Hepatocyte (in vitro differentiated cells): ENCODE data around the gene XIRP2. TPM values are rescaled to one million over a fixed set of nuclear protein-coding genes. Genes with fewer than 3 reads are reported as not detected.
A peak's percentile ranks its signal among the peaks of the same experiment; 100 is the strongest.

ENCODE experiments used
- DNase-seq: peaks from one replicate; pipeline ENCODE4 v3.0.0-alpha.2; 2016; ENCODE audit warnings: low spot score
- H2AFZ ChIP-seq: fragments of 200-600 bp; sonication (generic); 2 replicates; pipeline ENCODE4 v1.6.0; 2016; ENCODE audit warnings: antibody characterized with exemption, mild to moderate bottlenecking
- H3K27ac ChIP-seq: fragments of 200-600 bp; sonication (generic); 2 replicates; pipeline ENCODE4 v1.5.1; 2016; ENCODE audit warnings: mild to moderate bottlenecking
- H3K27me3 ChIP-seq: fragments of 200-600 bp; sonication (generic); 2 replicates; pipeline ENCODE4 v1.6.1; 2016
- H3K36me3 ChIP-seq: fragments of 200-600 bp; sonication (generic); replicated peaks from 2 replicates; pipeline ENCODE4 v1.5.1; 2016; ENCODE audit warnings: low read depth; ENCODE audit not compliant: insufficient read depth
- H3K4me1 ChIP-seq: fragments of 200-600 bp; sonication (generic); 2 replicates; pipeline ENCODE4 v1.5.1; 2016; ENCODE audit warnings: mild to moderate bottlenecking, moderate library complexity; ENCODE audit not compliant: insufficient read depth
- H3K4me2 ChIP-seq: fragments of 200-600 bp; sonication (generic); 2 replicates; pipeline ENCODE4 v1.6.0; 2016
- H3K4me3 ChIP-seq: fragments of 200-600 bp; sonication (generic); 2 replicates; pipeline ENCODE4 v1.5.1; 2016; ENCODE audit warnings: mild to moderate bottlenecking
- H3K79me2 ChIP-seq: fragments of 200-600 bp; sonication (generic); 2 replicates; pipeline ENCODE4 v1.6.0; 2017; ENCODE audit warnings: mild to moderate bottlenecking
- H3K9me2 ChIP-seq: fragments of 200-600 bp; sonication (generic); replicated peaks from 2 replicates; pipeline ENCODE4 v1.6.0; 2017; ENCODE audit warnings: mild to moderate bottlenecking; ENCODE audit not compliant: insufficient read depth
- H3K9me3 ChIP-seq: fragments of 200-600 bp; sonication (generic); 2 replicates; pipeline ENCODE4 v1.5.1; 2016; ENCODE audit warnings: low read depth, mild to moderate bottlenecking
- H4K20me1 ChIP-seq: fragments of 200-600 bp; sonication (generic); 2 replicates; pipeline ENCODE4 v1.6.0; 2016; ENCODE audit warnings: mild to moderate bottlenecking; ENCODE audit not compliant: insufficient read depth, poor library complexity, severe bottlenecking
- CTCF ChIP-seq: fragments of 200-600 bp; sonication (generic); IDR thresholded peaks from 2 replicates; pipeline ENCODE4 v1.5.1; 2016; ENCODE audit warnings: antibody characterized with exemption, mild to moderate bottlenecking; ENCODE audit not compliant: poor library complexity
- EZH2 ChIP-seq: fragments of 200-600 bp; sonication (generic); IDR thresholded peaks from 2 replicates; pipeline ENCODE4 v1.6.1; 2016; ENCODE audit warnings: antibody characterized with exemption, mild to moderate bottlenecking, borderline replicate concordance
- EZH2phosphoT487 ChIP-seq: fragments of 200-600 bp; sonication (generic); IDR thresholded peaks from one replicate; pipeline ENCODE4 v1.6.1; 2018; ENCODE audit warnings: antibody characterized with exemption, mild to moderate bottlenecking, low read depth, moderate library complexity; ENCODE audit not compliant: unreplicated experiment, severe bottlenecking
- WGBS: methylation state at CpG from one replicate; pipeline ENCODE4 v1.1.6; 2016; ENCODE audit warnings: low lambda C conversion rate; ENCODE audit errors: missing lambda C conversion rate; 5-methylcytosine and 5-hydroxymethylcytosine counted together
- polyA plus RNA-seq: library from polyadenylated mRNA; unstranded; fragments of >200 nt; fragmentation: Nextera tagmentation; extraction: Ambion mirVana; gene quantifications from 2 replicates; pipeline ENCODE4 v1.2.1, GENCODE V29; 2016
- total RNA-seq: library from RNA; depleted of rRNA; stranded (reverse); fragments of >200 nt; gene quantifications from 2 replicates; pipeline ENCODE4 v1.2.3, GENCODE V29; 2014

The XIRP2 gene
- total and polyA plus RNA-seq, 2 experiments from 2014 or later = not detected

GRCh38 chr2:167048829-167049228, 160.5 kb downstream of the XIRP2 start:
- Histone ChIP-seq H3K27ac (no peak overlapping the region), H2AFZ (no peak overlapping the region), H3K79me2 (no peaks in the 10 kb centered on the region), H3K9me2 (no peaks in the 10 kb centered on the region), H3K4me3 (no peak overlapping the region), H3K9me3 (no peaks in the 10 kb centered on the region), H3K4me1 (no peaks in the 10 kb centered on the region), H3K36me3 (no peaks in the 10 kb centered on the region), H3K4me2 (no peak overlapping the region), H4K20me1 (no peaks in the 10 kb centered on the region), H3K27me3 (no peaks in the 10 kb centered on the region)
- no peak for DNase-seq
- TF ChIP-seq CTCF (no peak), EZH2phosphoT487 (no peak), EZH2 (no peak)

- no peak overlapping the region for H3K27ac ChIP-seq
- no peak for DNase-seq
- no peak overlapping the region for H2AFZ ChIP-seq
- H3K4me1 ChIP-seq = no peaks in the 10 kb centered on the region
- no peaks in the 10 kb centered on the region for H3K27me3 ChIP-seq
- no peak overlapping the region for H3K4me3 ChIP-seq
- H3K9me3 ChIP-seq = no peaks in the 10 kb centered on the region
- no peaks in the 10 kb centered on the region for H3K9me2 ChIP-seq
- no peaks in the 10 kb centered on the region for H3K36me3 ChIP-seq
- H4K20me1 ChIP-seq = no peaks in the 10 kb centered on the region
- H3K4me2 ChIP-seq = no peak overlapping the region
- H3K79me2 ChIP-seq = no peaks in the 10 kb centered on the region
- WGBS = 76% methylated on average over 3 of the region's 3 CpGs
- TF ChIP-seq EZH2 (no peak), CTCF (no peak), EZH2phosphoT487 (no peak)
Observed at GRCh38 chr2:167049659-167050058, 161.4 kb downstream of the XIRP2 start.

- peak; percentile 20 for DNase-seq
- no peak overlapping the region for H3K27ac ChIP-seq
- H3K4me1 ChIP-seq = no peaks in the 10 kb centered on the region
- H3K4me3 ChIP-seq = no peak overlapping the region
- no peaks in the 10 kb centered on the region for H4K20me1 ChIP-seq
- TF ChIP-seq EZH2 (no peak), EZH2phosphoT487 (no peak), CTCF (no peak)
- no peak overlapping the region for H2AFZ ChIP-seq
- no peaks in the 10 kb centered on the region for H3K9me2 ChIP-seq
- WGBS = 65% methylated on average over 1 of the region's 1 CpG
- no peaks in the 10 kb centered on the region for H3K9me3 ChIP-seq
- H3K79me2 ChIP-seq = no peaks in the 10 kb centered on the region
- H3K27me3 ChIP-seq = no peaks in the 10 kb centered on the region
- no peaks in the 10 kb centered on the region for H3K36me3 ChIP-seq
- no peak overlapping the region for H3K4me2 ChIP-seq
Observed at GRCh38 chr2:167052825-167053224, 164.5 kb downstream of the XIRP2 start.

GRCh38 chr2:167054881-167055280, 166.6 kb downstream of the XIRP2 start:
- Histone ChIP-seq H4K20me1 (no peaks in the 10 kb centered on the region), H3K27me3 (no peaks in the 10 kb centered on the region), H3K9me3 (no peaks in the 10 kb centered on the region), H3K9me2 (no peaks in the 10 kb centered on the region), H3K79me2 (no peaks in the 10 kb centered on the region), H3K4me1 (no peaks in the 10 kb centered on the region), H3K4me2 (no peak overlapping the region), H3K4me3 (no peak overlapping the region), H2AFZ (no peak overlapping the region), H3K36me3 (no peaks in the 10 kb centered on the region), H3K27ac (no peak overlapping the region)
- TF ChIP-seq EZH2phosphoT487 (no peak), CTCF (no peak), EZH2 (no peak)
- 95% methylated on average over 3 of the region's 3 CpGs for WGBS
- no peak for DNase-seq
